HEK293T (cell line): Measurements from ENCODE around the gene RAB3IP.

Experiments used
- CTCF ChIA-PET: fragments of 350-600 bp; formaldehyde crosslinking; extraction: SDS; loops from one replicate; lab custom pipeline; 2021; ENCODE audit warnings: antibody characterized with exemption, inconsistent platforms; lab: Yijun Ruan, JAX
- POLR2A ChIA-PET: fragments of 350-600 bp; formaldehyde crosslinking; extraction: SDS; loops from one replicate; lab custom pipeline; 2020; ENCODE audit warnings: antibody characterized with exemption, inconsistent platforms; lab: Yijun Ruan, JAX
- DNase-seq: peaks from one replicate; pipeline ENCODE4 v3.0.0; 2012; ENCODE audit warnings: mixed read lengths; ENCODE audit errors: extremely low spot score
- ARNT ChIP-seq: fragments of 450-650 bp; IDR thresholded peaks from 2 replicates; pipeline ENCODE4 v1.6.1; 2017; ENCODE audit warnings: mild to moderate bottlenecking
- BHLHE40 ChIP-seq: fragments of 450-650 bp; IDR thresholded peaks from 2 replicates; pipeline ENCODE4 v1.6.1; 2016; ENCODE audit warnings: mild to moderate bottlenecking, moderate library complexity, borderline replicate concordance
- CTBP1 ChIP-seq: fragments of 450-650 bp; IDR thresholded peaks from 2 replicates; pipeline ENCODE4 v1.6.1; 2016; ENCODE audit warnings: borderline replicate concordance
- ELF4 ChIP-seq: fragments of 450-650 bp; IDR thresholded peaks from 2 replicates; pipeline ENCODE4 v1.6.1; 2017; ENCODE audit warnings: antibody characterized with exemption
- FOXA1 ChIP-seq: fragments of 450-650 bp; IDR thresholded peaks from 2 replicates; pipeline ENCODE4 v1.6.1; 2016; ENCODE audit warnings: mild to moderate bottlenecking
- FOXK2 ChIP-seq: fragments of 450-650 bp; IDR thresholded peaks from 2 replicates; pipeline ENCODE4 v1.6.1; 2016; ENCODE audit warnings: mild to moderate bottlenecking
- FOXM1 ChIP-seq: fragments of 450-650 bp; IDR thresholded peaks from 2 replicates; pipeline ENCODE4 v1.6.1; 2017; ENCODE audit warnings: mild to moderate bottlenecking, borderline replicate concordance
- HDGF ChIP-seq: fragments of 450-650 bp; IDR thresholded peaks from 2 replicates; pipeline ENCODE4 v1.6.1; 2017; ENCODE audit warnings: antibody characterized with exemption, borderline replicate concordance
- L3MBTL2 ChIP-seq: fragments of 450-650 bp; conservative IDR thresholded peaks from 2 replicates; pipeline ENCODE4 v1.6.1; 2016; ENCODE audit warnings: mild to moderate bottlenecking
- LEF1 ChIP-seq: fragments of 450-650 bp; IDR thresholded peaks from 2 replicates; pipeline ENCODE4 v1.6.1; 2017; ENCODE audit warnings: mild to moderate bottlenecking, borderline replicate concordance
- NFRKB ChIP-seq: fragments of 450-650 bp; IDR thresholded peaks from 2 replicates; pipeline ENCODE4 v1.6.1; 2016; ENCODE audit warnings: mild to moderate bottlenecking, moderate library complexity
- PKNOX1 ChIP-seq: fragments of 450-650 bp; IDR thresholded peaks from 2 replicates; pipeline ENCODE4 v1.6.1; 2016
- SP1 ChIP-seq: fragments of 450-650 bp; IDR thresholded peaks from 2 replicates; pipeline ENCODE4 v1.6.1; 2017
- SUZ12 ChIP-seq: fragments of 450-650 bp; IDR thresholded peaks from 2 replicates; pipeline ENCODE4 v1.6.1; 2016; ENCODE audit warnings: mild to moderate bottlenecking
- TARDBP ChIP-seq: fragments of 450-650 bp; IDR thresholded peaks from 2 replicates; pipeline ENCODE4 v1.6.1; 2016
- ZNF384 ChIP-seq: fragments of 450-650 bp; IDR thresholded peaks from 2 replicates; pipeline ENCODE4 v1.6.1; 2016

The RAB3IP gene

GRCh38 chr12:69701826-69702225, 36.8 kb upstream of the RAB3IP start:
- DNase-seq = no peak
- ChIA-PET CTCF (no interaction called here), POLR2A (no interaction called here)
- TF ChIP-seq ELF4 (no peak), HDGF (no peak), NFRKB (no peak), ZNF384 (no peak), ARNT (no peak)

- no peak for DNase-seq
- CTCF ChIA-PET = no interaction called here
- POLR2A ChIA-PET = no interaction called here
- TF ChIP-seq PKNOX1 = no peak
- TF ChIP-seq HDGF = no peak
- TF ChIP-seq L3MBTL2 = no peak
- TF ChIP-seq TARDBP = no peak
- no peak for TF ChIP-seq CTBP1
- TF ChIP-seq SP1 = no peak
- no peak for TF ChIP-seq NFRKB
- TF ChIP-seq FOXA1 = no peak
- TF ChIP-seq SUZ12 = no peak
- no peak for TF ChIP-seq ELF4
Measured at GRCh38 chr12:69703146-69703642, 35.5 kb upstream of the RAB3IP start.

- no peak for DNase-seq
- no peak for TF ChIP-seq FOXM1
- no peak for TF ChIP-seq CTBP1
- TF ChIP-seq SUZ12 = no peak
- TF ChIP-seq LEF1 = no peak
- no peak for TF ChIP-seq ELF4
- no peak for TF ChIP-seq TARDBP
- TF ChIP-seq FOXA1 = no peak
- no peak for TF ChIP-seq FOXK2
- TF ChIP-seq PKNOX1 = no peak
- TF ChIP-seq SP1 = no peak
- no peak for TF ChIP-seq ZNF384
- no peak for TF ChIP-seq L3MBTL2
- TF ChIP-seq ARNT = no peak
- TF ChIP-seq NFRKB = no peak
- no peak for TF ChIP-seq BHLHE40
- no peak for TF ChIP-seq HDGF
- ChIA-PET CTCF (interaction anchor here (0.7 kb wide), 1 partner anchor 373 kb away, joined by 4 read pairs; no protein-coding TSS in a partner anchor), POLR2A (interaction anchor here (0.7 to 1.0 kb wide), 2 partner anchors 37 to 52 kb away, joined by 3 read pairs; no protein-coding TSS in a partner anchor)
Measured at GRCh38 chr12:69704357-69704756, 34.3 kb upstream of the RAB3IP start.

GRCh38 chr12:69708649-69709048, 30.0 kb upstream of the RAB3IP start:
- TF ChIP-seq FOXK2 (no peak), FOXM1 (no peak), LEF1 (no peak), L3MBTL2 (no peak), SP1 (no peak), CTBP1 (no peak), NFRKB (no peak), SUZ12 (no peak), BHLHE40 (no peak), PKNOX1 (no peak), TARDBP (no peak)
- ChIA-PET POLR2A (no interaction called here), CTCF (no interaction called here)
- no peak for DNase-seq

GRCh38 chr12:69712826-69713225, 25.8 kb upstream of the RAB3IP start:
- POLR2A ChIA-PET = no interaction called here
- no peak for TF ChIP-seq ZNF384
- no peak for TF ChIP-seq NFRKB
- TF ChIP-seq CTBP1 = no peak
- no peak for TF ChIP-seq SP1
- TF ChIP-seq LEF1 = no peak
- no peak for TF ChIP-seq FOXM1
- TF ChIP-seq HDGF = no peak
- no peak for TF ChIP-seq FOXA1
- no peak for TF ChIP-seq ELF4
- TF ChIP-seq FOXK2 = no peak
- TF ChIP-seq L3MBTL2 = no peak
- TF ChIP-seq PKNOX1 = no peak
- DNase-seq = no peak
- CTCF ChIA-PET = no interaction called here

- ChIA-PET POLR2A (no interaction called here), CTCF (interaction anchor here (0.6 kb wide), 1 partner anchor 289 kb away, joined by 3 read pairs; no protein-coding TSS in a partner anchor)
- TF ChIP-seq ELF4 (no peak), FOXA1 (no peak), L3MBTL2 (no peak), NFRKB (no peak)
- no peak for DNase-seq
Measured at GRCh38 chr12:69714542-69714941, 24.1 kb upstream of the RAB3IP start.
